ENCODE data around the gene HDAC8.

DNA sequence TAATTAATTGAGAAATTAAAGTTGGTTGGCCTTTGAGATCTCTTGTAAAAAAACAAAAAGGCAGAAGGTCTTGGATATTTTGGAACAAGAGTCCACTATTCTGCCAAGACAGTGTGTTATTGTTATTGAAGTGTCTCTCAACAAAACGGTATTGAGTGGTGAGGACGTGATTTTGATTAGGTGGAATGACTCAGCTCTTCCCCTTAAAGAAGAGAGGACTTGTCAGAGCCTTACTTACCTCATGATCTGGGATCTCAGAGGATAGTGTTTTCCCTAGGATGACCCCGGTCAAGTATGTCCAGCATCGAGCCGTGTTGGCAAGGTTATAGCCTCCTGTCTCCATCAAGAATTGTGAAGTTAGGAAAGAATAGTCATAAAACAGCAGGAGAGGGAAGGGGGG lies 110.9 kb downstream of the HDAC8 start:
- TF ChIP-seq CTCF (IDR thresholded peaks at IDR 0.05 in 4 of 5, conservative IDR thresholded peaks at IDR 0.05 in 1 of 5), result no peak
- TF ChIP-seq POLR2A (IDR thresholded peaks at IDR 0.05), result no peak

Measured in gastrocnemius medialis (tissue), 4 donors.